H9 (cell line): ENCODE results near the gene TSPAN17. TPM values are rescaled to one million over a fixed set of nuclear protein-coding genes. Genes with fewer than 3 reads are reported as not detected.

Experiments used
- DNase-seq: peaks from one replicate; pipeline ENCODE4 v3.0.0-alpha.2; 2017
- H2AFZ ChIP-seq: one replicate; pipeline ENCODE4 v1.6.1; 2013; ENCODE audit warnings: mild to moderate bottlenecking, low read length, control low read depth, moderate library complexity
- H2AK5ac ChIP-seq: 2 replicates; pipeline ENCODE4 v1.6.1; 2013; ENCODE audit warnings: low read length, control low read depth, mixed read lengths; ENCODE audit not compliant: insufficient read length
- H2BK120ac ChIP-seq: one replicate; pipeline ENCODE4 v1.6.1; 2013; ENCODE audit warnings: low read depth, mild to moderate bottlenecking, low read length, control low read depth, inconsistent platforms; ENCODE audit not compliant: poor library complexity, severe bottlenecking
- H2BK12ac ChIP-seq: 2 replicates; pipeline ENCODE4 v1.6.1; 2013; ENCODE audit warnings: low read length, control low read depth, mixed read lengths, low read depth; ENCODE audit not compliant: insufficient read length
- H2BK15ac ChIP-seq: 2 replicates; pipeline ENCODE4 v1.6.1; 2013; ENCODE audit warnings: low read depth, low read length, control low read depth
- H2BK20ac ChIP-seq: one replicate; pipeline ENCODE4 v1.6.1; 2013; ENCODE audit warnings: low read depth, mild to moderate bottlenecking, low read length, control low read depth, inconsistent platforms; ENCODE audit not compliant: poor library complexity, severe bottlenecking
- H2BK5ac ChIP-seq: 2 replicates; pipeline ENCODE4 v1.6.1; 2013; ENCODE audit warnings: low read length, control low read depth, mixed read lengths; ENCODE audit not compliant: insufficient read length
- H3K14ac ChIP-seq: 2 replicates; pipeline ENCODE4 v1.6.1; 2013; ENCODE audit warnings: low read length, control low read depth; ENCODE audit not compliant: insufficient read depth
- H3K18ac ChIP-seq: 2 replicates; pipeline ENCODE4 v1.6.1; 2013; ENCODE audit warnings: low read depth, mild to moderate bottlenecking, mixed read lengths, low read length, control low read depth; ENCODE audit not compliant: insufficient read length
- H3K23ac ChIP-seq: 2 replicates; pipeline ENCODE4 v1.6.1; 2013; ENCODE audit warnings: low read length, control low read depth, mixed read lengths, low read depth; ENCODE audit not compliant: insufficient read length
- H3K23me2 ChIP-seq: 2 replicates; pipeline ENCODE4 v1.6.1; 2013; ENCODE audit warnings: low read depth, mild to moderate bottlenecking, mixed read lengths, low read length, control low read depth; ENCODE audit not compliant: insufficient read length, poor library complexity, severe bottlenecking
- H3K27ac ChIP-seq: 2 replicates; pipeline ENCODE4 v1.5.1; 2013; ENCODE audit warnings: low read length, control low read depth, mixed read lengths, low read depth; ENCODE audit not compliant: insufficient read length
- H3K27me3 ChIP-seq: 2 replicates; pipeline ENCODE4 v1.6.1; 2013; ENCODE audit warnings: low read length, control low read depth, inconsistent platforms; ENCODE audit not compliant: insufficient read depth
- H3K4ac ChIP-seq: 2 replicates; pipeline ENCODE4 v1.6.1; 2013; ENCODE audit warnings: low read depth, mild to moderate bottlenecking, control low read depth, inconsistent platforms, low read length, moderate library complexity
- H3K4me1 ChIP-seq: 2 replicates; pipeline ENCODE4 v1.6.1; 2013; ENCODE audit warnings: low read length, control low read depth, inconsistent platforms; ENCODE audit not compliant: insufficient read depth
- H3K4me2 ChIP-seq: 2 replicates; pipeline ENCODE4 v1.6.1; 2013; ENCODE audit warnings: low read length, control low read depth, mixed read lengths; ENCODE audit not compliant: insufficient read length, insufficient read depth
- H3K56ac ChIP-seq: 2 replicates; pipeline ENCODE4 v1.6.1; 2013; ENCODE audit warnings: low read depth, mild to moderate bottlenecking, mixed read lengths, low read length, control low read depth; ENCODE audit not compliant: insufficient read length
- H3K79me1 ChIP-seq: 2 replicates; pipeline ENCODE4 v1.6.1; 2013; ENCODE audit warnings: low read depth, mild to moderate bottlenecking, moderate library complexity, low read length, control low read depth, inconsistent platforms; ENCODE audit not compliant: insufficient read depth, poor library complexity, severe bottlenecking
- H3K79me2 ChIP-seq: 2 replicates; pipeline ENCODE4 v1.6.1; 2013; ENCODE audit warnings: low read length, control low read depth, inconsistent platforms; ENCODE audit not compliant: insufficient read depth
- H3K9ac ChIP-seq: 2 replicates; pipeline ENCODE4 v1.6.1; 2013; ENCODE audit warnings: low read length, control low read depth, mixed read lengths; ENCODE audit not compliant: insufficient read length; ENCODE audit errors: extremely low read depth
- H3K9me3 ChIP-seq: one replicate; pipeline ENCODE4 v1.6.1; 2013; ENCODE audit warnings: low read depth, low read length, inconsistent platforms; ENCODE audit not compliant: control insufficient read depth
- H3T11ph ChIP-seq: one replicate; pipeline ENCODE4 v1.6.1; 2013; ENCODE audit warnings: mild to moderate bottlenecking, low read length, control low read depth, inconsistent platforms
- H4K20me1 ChIP-seq: one replicate; pipeline ENCODE4 v1.6.1; 2013; ENCODE audit not compliant: control insufficient read depth, insufficient read length, insufficient read depth
- H4K5ac ChIP-seq: 2 replicates; pipeline ENCODE4 v1.6.1; 2013; ENCODE audit warnings: low read depth, mild to moderate bottlenecking, mixed read lengths, low read length, control low read depth; ENCODE audit not compliant: insufficient read length
- H4K8ac ChIP-seq: replicated peaks from 2 replicates; pipeline ENCODE4 v1.6.1; 2013; ENCODE audit warnings: low read length, control low read depth, mixed read lengths, low read depth; ENCODE audit not compliant: insufficient read length
- H4K91ac ChIP-seq: 2 replicates; pipeline ENCODE4 v1.6.1; 2013; ENCODE audit warnings: low read depth, mild to moderate bottlenecking, moderate library complexity, mixed read lengths, low read length, control low read depth; ENCODE audit not compliant: insufficient read length
- H3K27ac Mint-ChIP-seq, 3 experiments: 2 replicates in 2 of 3; 3 replicates in 1 of 3; pipeline ENCODE4 v1.8.0; 2020 to 2021; ENCODE audit warnings: mixed read lengths in 3 of 3, mild to moderate bottlenecking in 1 of 3, moderate library complexity in 1 of 3
- H3K27me3 Mint-ChIP-seq: 2 replicates; pipeline ENCODE4 v1.8.0; 2021; ENCODE audit warnings: low read depth, mild to moderate bottlenecking, moderate library complexity, mixed read lengths
- H3K36me3 Mint-ChIP-seq, 3 experiments: 2 replicates in 2 of 3; 3 replicates in 1 of 3; pipeline ENCODE4 v1.8.0; 2020 to 2021; ENCODE audit warnings: low read depth in 3 of 3, mixed read lengths in 3 of 3; ENCODE audit not compliant: insufficient read depth in 1 of 3
- H3K4me1 Mint-ChIP-seq, 2 experiments: 2 replicates each; pipeline ENCODE4 v1.8.0; 2020; ENCODE audit warnings: mixed read lengths in 2 of 2
- H3K4me3 Mint-ChIP-seq, 2 experiments: 2 replicates in 1 of 2; 3 replicates in 1 of 2; pipeline ENCODE4 v1.8.0; 2020 to 2021; ENCODE audit warnings: mild to moderate bottlenecking in 2 of 2, mixed read lengths in 2 of 2, moderate library complexity in 1 of 2
- H3K9me3 Mint-ChIP-seq, 2 experiments: 2 replicates in 1 of 2; 3 replicates in 1 of 2; pipeline ENCODE4 v1.8.0; 2020; ENCODE audit warnings: mild to moderate bottlenecking in 2 of 2, mixed read lengths in 2 of 2, moderate library complexity in 1 of 2
- WGBS: extraction: QIAGEN DNeasy Blood & Tissue Kit; methylation state at CpG from one replicate; pipeline ENCODE4 v1.1.7; 2013; ENCODE audit warnings: missing lambda C conversion rate, low lambda C conversion rate, mixed read lengths; ENCODE audit not compliant: insufficient read length; ENCODE audit errors: extremely low coverage; 5-methylcytosine and 5-hydroxymethylcytosine counted together
- total RNA-seq: library from RNA; stranded (reverse); gene quantifications from 2 replicates; pipeline ENCODE4 v1.2.1, GENCODE V29; 2021
- TF ChIP-seq, protein P1 (sequence below): fragments of 200-600 bp; sonication (generic); conservative IDR thresholded peaks from 3 replicates; pipeline ENCODE4 v1.8.0; 2021; ENCODE audit warnings: antibody characterized with exemption, mild to moderate bottlenecking

The TSPAN17 gene
- total RNA-seq, 1 experiment from 2014 or later: 46.8 TPM

DNA sequence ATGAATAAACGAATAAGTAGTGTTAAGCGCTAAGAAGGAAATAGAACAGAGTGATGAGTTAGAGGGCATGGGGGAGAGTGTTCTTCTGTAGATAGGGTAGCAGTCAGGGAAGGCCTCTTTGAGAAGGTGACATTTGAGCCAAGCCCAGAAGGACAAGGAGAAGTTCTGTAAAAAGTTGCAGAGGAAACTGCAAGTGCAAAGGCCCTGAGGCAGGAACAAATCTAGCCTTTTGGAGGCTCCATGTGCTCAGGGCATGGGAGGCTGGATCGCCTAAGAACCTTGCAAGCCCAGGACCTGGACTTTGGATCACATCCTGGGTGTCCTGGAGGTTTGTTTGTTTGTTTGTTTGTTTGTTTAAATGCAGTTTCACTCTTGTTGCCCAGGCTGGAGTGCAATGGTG is 8.8 kb upstream of the TSPAN17 start:
- Mint-ChIP-seq H3K9me3 (peaks cover 0 to 10% of the 10 kb centered on the region in 2 experiments; a peak in 3 of 5 replicates), H3K4me3 (no peak overlapping the region), H3K36me3 (peaks cover 0 to 6% (median 2%) of the 10 kb centered on the region in 3 experiments; a peak in 4 of 7 replicates), H3K27me3 (peaks cover 30% of the 10 kb centered on the region), H3K27ac (no peak overlapping the region), H3K4me1 (peaks cover 47 to 62% of the 10 kb centered on the region in 2 experiments)
- Histone ChIP-seq H2BK20ac (no peak overlapping the region), H2BK12ac (no peak overlapping the region), H4K8ac (no peak overlapping the region), H3K18ac (no peak overlapping the region), H2BK15ac (no peak overlapping the region), H3K9ac (no peak overlapping the region), H3K9me3 (no peaks in the 10 kb centered on the region), H2AFZ (no peak overlapping the region), H4K20me1 (no peaks in the 10 kb centered on the region), H3K79me1 (no peaks in the 10 kb centered on the region), H4K91ac (no peak overlapping the region), H4K5ac (no peak overlapping the region), H3K27me3 (no peaks in the 10 kb centered on the region), H3K4ac (no peak overlapping the region), H2BK5ac (no peak overlapping the region), H3K23ac (no peak overlapping the region), H3K4me2 (no peak overlapping the region), H3K27ac (no peak overlapping the region), H2AK5ac (no peak overlapping the region), H3K79me2 (no peaks in the 10 kb centered on the region), H3K14ac (no peak overlapping the region), H2BK120ac (no peak overlapping the region), H3T11ph (no peak overlapping the region), H3K4me1 (no peaks in the 10 kb centered on the region; the same call in 1 of the 2 replicates), H3K23me2 (no peaks in the 10 kb centered on the region), H3K56ac (no peak overlapping the region)
- DNase-seq: no peak
- TF ChIP-seq, protein P1, sequence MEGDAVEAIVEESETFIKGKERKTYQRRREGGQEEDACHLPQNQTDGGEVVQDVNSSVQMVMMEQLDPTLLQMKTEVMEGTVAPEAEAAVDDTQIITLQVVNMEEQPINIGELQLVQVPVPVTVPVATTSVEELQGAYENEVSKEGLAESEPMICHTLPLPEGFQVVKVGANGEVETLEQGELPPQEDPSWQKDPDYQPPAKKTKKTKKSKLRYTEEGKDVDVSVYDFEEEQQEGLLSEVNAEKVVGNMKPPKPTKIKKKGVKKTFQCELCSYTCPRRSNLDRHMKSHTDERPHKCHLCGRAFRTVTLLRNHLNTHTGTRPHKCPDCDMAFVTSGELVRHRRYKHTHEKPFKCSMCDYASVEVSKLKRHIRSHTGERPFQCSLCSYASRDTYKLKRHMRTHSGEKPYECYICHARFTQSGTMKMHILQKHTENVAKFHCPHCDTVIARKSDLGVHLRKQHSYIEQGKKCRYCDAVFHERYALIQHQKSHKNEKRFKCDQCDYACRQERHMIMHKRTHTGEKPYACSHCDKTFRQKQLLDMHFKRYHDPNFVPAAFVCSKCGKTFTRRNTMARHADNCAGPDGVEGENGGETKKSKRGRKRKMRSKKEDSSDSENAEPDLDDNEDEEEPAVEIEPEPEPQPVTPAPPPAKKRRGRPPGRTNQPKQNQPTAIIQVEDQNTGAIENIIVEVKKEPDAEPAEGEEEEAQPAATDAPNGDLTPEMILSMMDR: no peak
- WGBS: 100% methylated on average over 2 of the region's 3 CpGs
